HFFc6 (cell line): ENCODE measurements around the gene PRRX2. TPM values are rescaled to one million over a fixed set of nuclear protein-coding genes. Genes with fewer than 3 reads are reported as not detected.

Source experiments
- DNase-seq: peaks from one replicate; pipeline ENCODE4 v3.0.0-alpha.2; 2018
- H3K27ac Mint-ChIP-seq: 2 replicates; pipeline ENCODE4 v1.8.0; 2020; ENCODE audit warnings: mild to moderate bottlenecking, mixed read lengths
- H3K27me3 Mint-ChIP-seq: 2 replicates; pipeline ENCODE4 v1.8.0; 2021; ENCODE audit warnings: mild to moderate bottlenecking, moderate library complexity, mixed read lengths; ENCODE audit not compliant: insufficient read depth
- H3K36me3 Mint-ChIP-seq: 2 replicates; pipeline ENCODE4 v1.8.0; 2021; ENCODE audit warnings: low read depth, mixed read lengths
- H3K4me1 Mint-ChIP-seq: 2 replicates; pipeline ENCODE4 v1.8.0; 2020; ENCODE audit warnings: low read depth, mixed read lengths
- H3K4me3 Mint-ChIP-seq: 2 replicates; pipeline ENCODE4 v1.8.0; 2020; ENCODE audit warnings: mild to moderate bottlenecking, moderate library complexity, mixed read lengths
- H3K9me3 Mint-ChIP-seq: 2 replicates; pipeline ENCODE4 v1.8.0; 2020; ENCODE audit warnings: mild to moderate bottlenecking, mixed read lengths
- CTCF ChIP-seq: fragments of 200-600 bp; sonication (generic); IDR thresholded peaks from 2 replicates; pipeline ENCODE4 v1.5.0; 2021; ENCODE audit warnings: antibody characterized with exemption, mild to moderate bottlenecking
- total RNA-seq, 6 experiments: library from RNA; stranded (reverse); fragmentation: NEBNext Ultra II Directional; extraction: Animal tissue kit (Norgen Biotek cat#: 25700); gene quantifications; 2 replicates in 1 of 6; 3 replicates in 5 of 6; pipeline ENCODE4 v1.2.3, GENCODE V29; 2021

The PRRX2 gene
- total RNA-seq, 6 experiments from 2014 or later, result 34.0 to 113 (median 102) TPM

- Mint-ChIP-seq H3K27me3 (peaks cover 4% of the 10 kb centered on the region), H3K36me3 (no peaks in the 10 kb centered on the region), H3K27ac (peak overlapping the region; percentile 99), H3K9me3 (no peaks in the 10 kb centered on the region), H3K4me1 (peaks cover 39% of the 10 kb centered on the region), H3K4me3 (peak overlapping the region; percentile 77)
- no peak for TF ChIP-seq CTCF
- peak; percentile 18 for DNase-seq
Observed at GRCh38 chr9:129762985-129763926, 97.8 kb downstream of the PRRX2 start.

GRCh38 chr9:129765764-129766317 is 100.4 kb downstream of the PRRX2 start:
- H3K27me3 Mint-ChIP-seq, result peaks cover 6% of the 10 kb centered on the region
- H3K9me3 Mint-ChIP-seq, result no peaks in the 10 kb centered on the region
- H3K36me3 Mint-ChIP-seq, result no peaks in the 10 kb centered on the region
- H3K4me3 Mint-ChIP-seq, result no peak overlapping the region
- TF ChIP-seq CTCF, result no peak
- DNase-seq, result no peak
- H3K4me1 Mint-ChIP-seq, result peaks cover 29% of the 10 kb centered on the region
- H3K27ac Mint-ChIP-seq, result no peak overlapping the region

- Mint-ChIP-seq H3K4me3 (no peak overlapping the region), H3K27me3 (peaks cover 6% of the 10 kb centered on the region), H3K9me3 (no peaks in the 10 kb centered on the region), H3K36me3 (no peaks in the 10 kb centered on the region), H3K27ac (no peak overlapping the region), H3K4me1 (peaks cover 6% of the 10 kb centered on the region)
- no peak for TF ChIP-seq CTCF
- no peak for DNase-seq
Observed at GRCh38 chr9:129768486-129768885, 103.0 kb downstream of the PRRX2 start.

GRCh38 chr9:129769669-129770068 is 104.2 kb downstream of the PRRX2 start:
- no peak for DNase-seq
- H3K27me3 Mint-ChIP-seq, result peaks cover 6% of the 10 kb centered on the region
- H3K4me1 Mint-ChIP-seq, result peaks cover 15% of the 10 kb centered on the region
- H3K4me3 Mint-ChIP-seq, result no peak overlapping the region
- H3K9me3 Mint-ChIP-seq, result no peaks in the 10 kb centered on the region
- TF ChIP-seq CTCF, result no peak
- no peak overlapping the region for H3K27ac Mint-ChIP-seq
- no peaks in the 10 kb centered on the region for H3K36me3 Mint-ChIP-seq

GRCh38 chr9:129770741-129771140 is 105.3 kb downstream of the PRRX2 start:
- H3K9me3 Mint-ChIP-seq, result no peaks in the 10 kb centered on the region
- DNase-seq, result no peak
- H3K27me3 Mint-ChIP-seq, result peaks cover 7% of the 10 kb centered on the region
- H3K4me3 Mint-ChIP-seq, result no peak overlapping the region
- no peaks in the 10 kb centered on the region for H3K36me3 Mint-ChIP-seq
- peaks cover 20% of the 10 kb centered on the region for H3K4me1 Mint-ChIP-seq
- H3K27ac Mint-ChIP-seq, result no peak overlapping the region
- TF ChIP-seq CTCF, result no peak

Other genes with a start within 250 kb of the PRRX2 start
- under 1 TPM in 2 of 6 experiments, not detected in 4; 0.14 to 0.20 TPM for gene C9orf50, start 44.5 kb upstream of the PRRX2 start, total RNA-seq
- 10 to 100 TPM; 81.6 to 90.0 (median 87.7) TPM for gene NTMT1, start 39.5 kb upstream of the PRRX2 start, total RNA-seq
- 10 to 100 TPM; 28.9 to 33.1 (median 30.6) TPM for gene ASB6, start 23.5 kb upstream of the PRRX2 start, total RNA-seq
- 10 to 100 TPM; 11.3 to 29.6 (median 26.0) TPM for gene PTGES, start 87.4 kb downstream of the PRRX2 start, total RNA-seq
- gene TOR1B, start 137.5 kb downstream of the PRRX2 start, total RNA-seq, result 10 to 100 TPM; 31.6 to 43.1 (median 36.1) TPM
- 10 to 100 TPM; 59.1 to 70.5 (median 67.1) TPM for gene TOR1A, start 158.5 kb downstream of the PRRX2 start, total RNA-seq
- gene C9orf78, start 169.6 kb downstream of the PRRX2 start, total RNA-seq, result 10 to 100 TPM; 42.8 to 52.7 (median 48.5) TPM
- gene USP20, start 169.8 kb downstream of the PRRX2 start, total RNA-seq, result 10 to 100 TPM; 24.1 to 35.4 (median 26.2) TPM